Endothelial cell (in vitro differentiated cells): ENCODE results near the gene OR5AU1. TPM values are rescaled to one million over a fixed set of nuclear protein-coding genes. Genes with fewer than 3 reads are reported as not detected.
"Not testable (repeated sequence)": the region's sequence is repeated elsewhere in the genome, so short reads cannot be mapped to it uniquely, and the experiment has no call there.

ENCODE experiments used
- DNase-seq: peaks from one replicate; pipeline ENCODE4 v3.0.0; 2021; ENCODE audit warnings: low spot score
- H3K27ac Mint-ChIP-seq: one replicate; pipeline ENCODE4 v1.8.0; 2021; ENCODE audit warnings: mixed read lengths, inconsistent platforms; ENCODE audit not compliant: unreplicated experiment
- H3K27me3 Mint-ChIP-seq: one replicate; pipeline ENCODE4 v1.8.0; 2021; ENCODE audit warnings: mild to moderate bottlenecking, moderate library complexity, mixed read lengths, inconsistent platforms; ENCODE audit not compliant: unreplicated experiment
- H3K36me3 Mint-ChIP-seq: one replicate; pipeline ENCODE4 v1.8.0; 2021; ENCODE audit warnings: mild to moderate bottlenecking, low read depth, mixed read lengths, inconsistent platforms; ENCODE audit not compliant: unreplicated experiment
- H3K4me1 Mint-ChIP-seq: one replicate; pipeline ENCODE4 v1.8.0; 2021; ENCODE audit warnings: mild to moderate bottlenecking, mixed read lengths, inconsistent platforms; ENCODE audit not compliant: unreplicated experiment
- H3K4me3 Mint-ChIP-seq: one replicate; pipeline ENCODE4 v1.8.0; 2021; ENCODE audit warnings: mild to moderate bottlenecking, mixed read lengths, inconsistent platforms; ENCODE audit not compliant: unreplicated experiment
- H3K9me3 Mint-ChIP-seq: one replicate; pipeline ENCODE4 v1.8.0; 2021; ENCODE audit warnings: mixed read lengths, inconsistent platforms; ENCODE audit not compliant: unreplicated experiment
- total RNA-seq: library from RNA; stranded (reverse); fragmentation: NEBNext Ultra II Directional; extraction: Animal tissue kit (Norgen Biotek cat#: 25700); gene quantifications from one replicate; pipeline ENCODE4 v1.2.1, GENCODE V29; 2021; ENCODE audit not compliant: unreplicated experiment
- TF ChIP-seq, protein P1 (sequence below): fragments of 200-600 bp; sonication (generic); IDR thresholded peaks from one replicate; pipeline ENCODE4 v1.5.0; 2021; ENCODE audit warnings: antibody characterized with exemption; ENCODE audit not compliant: unreplicated experiment

The OR5AU1 gene
- total RNA-seq, 1 donor from 2014 or later: not detected

DNA sequence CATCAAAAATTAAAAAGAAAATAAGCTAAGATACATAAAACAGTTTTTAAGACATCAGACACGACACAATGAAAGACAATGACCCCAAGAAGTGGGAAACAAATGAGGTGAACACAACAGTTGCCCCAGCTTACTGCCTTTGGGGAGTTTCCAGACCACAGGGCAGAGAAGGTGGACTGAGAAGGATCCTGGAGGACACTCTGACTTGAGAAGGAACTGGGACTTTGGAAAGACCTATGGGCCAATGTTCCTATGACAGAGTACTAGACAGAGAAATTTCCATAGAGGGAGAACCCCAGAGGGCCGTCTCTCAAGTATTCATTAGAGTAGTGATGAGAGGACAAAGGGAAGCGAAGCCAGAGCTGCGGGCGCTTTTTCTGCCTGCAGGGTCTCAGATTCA, 6.2 kb upstream of the OR5AU1 start:
- H3K9me3 Mint-ChIP-seq: no peaks in the 10 kb centered on the region
- no peak overlapping the region for H3K27ac Mint-ChIP-seq
- H3K27me3 Mint-ChIP-seq: no peaks in the 10 kb centered on the region
- no peaks in the 10 kb centered on the region for H3K36me3 Mint-ChIP-seq
- H3K4me3 Mint-ChIP-seq: no peak overlapping the region
- no peak for DNase-seq
- TF ChIP-seq, protein P1, sequence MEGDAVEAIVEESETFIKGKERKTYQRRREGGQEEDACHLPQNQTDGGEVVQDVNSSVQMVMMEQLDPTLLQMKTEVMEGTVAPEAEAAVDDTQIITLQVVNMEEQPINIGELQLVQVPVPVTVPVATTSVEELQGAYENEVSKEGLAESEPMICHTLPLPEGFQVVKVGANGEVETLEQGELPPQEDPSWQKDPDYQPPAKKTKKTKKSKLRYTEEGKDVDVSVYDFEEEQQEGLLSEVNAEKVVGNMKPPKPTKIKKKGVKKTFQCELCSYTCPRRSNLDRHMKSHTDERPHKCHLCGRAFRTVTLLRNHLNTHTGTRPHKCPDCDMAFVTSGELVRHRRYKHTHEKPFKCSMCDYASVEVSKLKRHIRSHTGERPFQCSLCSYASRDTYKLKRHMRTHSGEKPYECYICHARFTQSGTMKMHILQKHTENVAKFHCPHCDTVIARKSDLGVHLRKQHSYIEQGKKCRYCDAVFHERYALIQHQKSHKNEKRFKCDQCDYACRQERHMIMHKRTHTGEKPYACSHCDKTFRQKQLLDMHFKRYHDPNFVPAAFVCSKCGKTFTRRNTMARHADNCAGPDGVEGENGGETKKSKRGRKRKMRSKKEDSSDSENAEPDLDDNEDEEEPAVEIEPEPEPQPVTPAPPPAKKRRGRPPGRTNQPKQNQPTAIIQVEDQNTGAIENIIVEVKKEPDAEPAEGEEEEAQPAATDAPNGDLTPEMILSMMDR: no peak
- H3K4me1 Mint-ChIP-seq: no peaks in the 10 kb centered on the region

DNA sequence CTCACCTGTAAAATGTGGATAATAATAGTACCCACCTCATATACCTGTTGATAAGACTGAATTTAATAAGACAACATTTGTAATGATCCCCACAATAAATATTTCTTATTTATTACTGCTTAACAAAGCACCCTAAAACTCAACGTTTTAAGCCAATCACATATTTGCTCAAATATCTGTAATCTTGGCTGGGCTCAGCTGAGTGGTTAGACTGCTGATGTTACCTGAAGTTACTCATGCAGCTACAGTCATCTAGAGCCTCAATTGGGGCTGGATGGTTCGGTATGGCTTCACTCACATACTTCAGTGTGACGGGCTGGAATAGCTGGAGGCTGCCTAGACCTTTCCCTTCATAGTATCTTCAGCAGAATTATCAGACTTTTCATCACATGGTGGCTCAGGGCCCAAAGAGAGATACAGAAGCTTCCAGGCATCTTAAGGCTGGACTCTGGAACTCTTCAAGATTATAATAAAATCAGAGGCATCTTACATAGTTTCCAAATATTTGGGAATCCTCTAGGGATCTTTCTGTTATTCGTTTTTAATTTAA, 4.3 kb upstream of the OR5AU1 start:
- Mint-ChIP-seq H3K9me3 (no peaks in the 10 kb centered on the region), H3K27ac (no peak overlapping the region), H3K4me3 (no peak overlapping the region), H3K4me1 (no peaks in the 10 kb centered on the region), H3K27me3 (no peaks in the 10 kb centered on the region), H3K36me3 (no peaks in the 10 kb centered on the region)
- TF ChIP-seq, protein P1: no peak
- no peak for DNase-seq

DNA sequence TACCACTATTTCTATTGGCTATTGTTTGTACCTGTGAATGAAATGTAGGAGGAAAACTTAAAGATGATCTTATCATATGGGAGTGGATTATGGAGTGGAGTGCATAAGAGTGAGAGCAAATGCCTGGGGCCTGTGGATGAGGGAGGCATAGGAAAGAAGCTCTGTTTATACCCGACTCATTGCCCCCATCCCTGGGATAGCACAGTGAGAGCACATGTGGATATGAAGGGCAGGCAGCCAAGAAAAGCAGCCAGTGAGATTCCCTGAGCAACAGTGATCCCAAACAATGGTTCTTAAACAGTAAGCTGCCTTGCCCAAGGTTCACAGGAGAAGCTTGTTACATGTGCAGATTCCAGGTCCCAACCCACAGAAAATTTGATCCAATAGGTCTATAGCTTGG, 2.3 kb upstream of the OR5AU1 start:
- not testable (repeated sequence) for H3K4me1 Mint-ChIP-seq, H3K27ac Mint-ChIP-seq, H3K4me3 Mint-ChIP-seq, H3K36me3 Mint-ChIP-seq, H3K9me3 Mint-ChIP-seq, DNase-seq, H3K27me3 Mint-ChIP-seq

DNA sequence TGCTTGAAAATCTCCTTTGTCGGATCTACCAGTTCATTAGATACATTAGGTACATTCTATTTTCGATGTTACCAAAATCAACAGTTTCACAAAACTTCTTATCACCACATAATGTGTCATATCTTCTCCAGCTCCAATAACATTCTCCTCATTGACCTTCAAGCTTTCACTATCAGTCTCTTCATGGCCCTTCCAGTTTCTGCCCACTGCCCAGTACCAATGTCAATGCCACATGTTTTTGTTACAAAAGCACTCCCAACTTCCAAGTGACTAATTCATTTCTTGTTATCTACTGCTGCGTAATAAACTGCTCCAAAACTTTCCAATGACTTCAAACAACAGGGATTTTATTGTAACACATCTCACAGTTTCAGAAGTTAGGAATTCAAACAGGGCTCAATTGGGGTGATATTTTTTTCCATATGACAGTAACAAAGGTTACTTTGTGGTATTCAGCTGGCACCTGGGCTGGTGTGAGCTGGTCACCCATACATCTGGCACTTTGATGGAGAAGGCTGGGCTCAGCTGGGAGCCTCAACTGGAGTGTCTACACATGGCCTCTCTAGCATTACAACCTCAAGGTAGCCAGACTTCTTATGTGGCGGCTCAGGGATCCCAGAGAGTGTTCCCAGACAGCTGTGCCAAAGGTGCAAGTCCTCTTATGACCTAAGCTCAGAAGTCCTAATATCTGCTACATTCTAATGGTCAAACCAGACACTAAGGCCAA, 6.1 kb downstream of the OR5AU1 start:
- Mint-ChIP-seq H3K27me3 (no peaks in the 10 kb centered on the region), H3K36me3 (no peaks in the 10 kb centered on the region), H3K27ac (no peak overlapping the region), H3K9me3 (peaks cover 2% of the 10 kb centered on the region), H3K4me1 (no peaks in the 10 kb centered on the region), H3K4me3 (no peak overlapping the region)
- TF ChIP-seq, protein P1: no peak
- DNase-seq: no peak

DNA sequence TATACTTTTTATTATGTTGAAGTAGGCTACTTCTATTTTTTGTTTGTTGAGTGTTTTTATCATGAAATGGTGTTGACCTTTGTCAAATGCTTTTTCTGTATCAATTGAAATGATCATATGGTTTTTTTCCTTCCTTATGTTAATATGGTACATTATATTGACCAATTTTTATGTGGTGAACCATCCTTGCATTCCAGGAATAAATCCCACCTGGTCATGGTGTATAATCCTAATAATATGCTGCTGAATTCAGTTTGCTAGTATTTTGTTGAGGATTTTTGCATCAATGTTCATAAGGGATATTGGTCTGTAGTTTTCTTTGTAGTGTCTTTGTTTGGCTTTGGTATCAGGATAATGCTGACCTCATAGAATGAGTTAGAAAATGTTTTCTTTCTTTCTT, 10.4 kb downstream of the OR5AU1 start:
- no peak for DNase-seq
- Mint-ChIP-seq H3K27ac (no peak overlapping the region), H3K4me1 (no peaks in the 10 kb centered on the region), H3K27me3 (peaks cover 1% of the 10 kb centered on the region), H3K36me3 (no peaks in the 10 kb centered on the region), H3K4me3 (no peak overlapping the region), H3K9me3 (peaks cover 4% of the 10 kb centered on the region)
- TF ChIP-seq, protein P1: no peak
